ENCODE measurements around the gene CRADD. TPM values are rescaled to one million over a fixed set of nuclear protein-coding genes. Genes with fewer than 3 reads are reported as not detected.

CRADD gene
- total and polyA plus RNA-seq, 10 of the 15 experiments (the other 5 are each of a cell fraction or from before 2014, with no cell fraction given), result 7.6 to 15.5 (median 11.7) TPM

DNA sequence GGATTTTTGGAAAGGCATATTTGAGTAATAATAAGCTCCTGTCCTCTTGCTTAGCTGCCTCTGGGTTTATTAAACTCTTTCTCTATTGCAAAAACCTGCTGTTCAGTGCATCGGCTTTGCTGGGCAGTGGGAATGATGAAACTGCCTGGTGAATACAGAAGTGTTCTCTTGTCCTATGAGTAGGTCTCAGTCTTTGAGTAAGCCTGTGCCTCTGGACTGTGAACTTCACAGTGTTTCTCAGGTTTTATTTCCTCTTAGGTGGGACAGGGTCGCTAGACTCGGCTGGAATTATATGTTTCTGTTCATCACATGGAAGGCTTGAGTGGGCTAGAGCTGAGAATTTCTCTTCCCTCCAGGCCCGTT lies 46.4 kb downstream of the CRADD start:
- Histone ChIP-seq H3K79me2 (ENCODE audit: control insufficient read depth, insufficient read depth, low read length) (no peaks in the 10 kb centered on the region), H4K20me1 (ENCODE audit: control insufficient read depth, insufficient read depth) (no peaks in the 10 kb centered on the region), H3K27ac (ENCODE audit: control insufficient read depth, insufficient read depth) (no peak overlapping the region), H2AFZ (ENCODE audit: control insufficient read depth, low read depth, low read length) (no peak overlapping the region), H3K9me3 (replicated peaks; ENCODE audit: control insufficient read depth, insufficient read depth, low read length) (no peaks in the 10 kb centered on the region; the same call in 1 of the 3 replicates), H3K27me3 (replicated peaks in 1 of 2; ENCODE audit: control insufficient read depth in 2 of 2, insufficient read depth in 2 of 2, low read length in 1 of 2) (no peaks in the 10 kb centered on the region), H3K4me3 (no peak overlapping the region), H3K4me2 (ENCODE audit: control insufficient read depth, insufficient read depth) (no peak overlapping the region), H3K9ac (ENCODE audit: control insufficient read depth, insufficient read depth, low read length) (no peak overlapping the region), H3K4me1 (ENCODE audit: control insufficient read depth, insufficient read depth, low read length) (peaks cover 3% of the 10 kb centered on the region), H3K36me3 (ENCODE audit: control insufficient read depth in 2 of 2, insufficient read depth in 2 of 2, low read length in 1 of 2) (no peaks in the 10 kb centered on the region)
- SMC1A ChIA-PET (ENCODE audit: uncharacterized antibody, unreplicated experiment), result interaction anchor here (1.1 to 1.2 kb wide), 2 partner anchors 480 to 714 kb away, joined by 3 read pairs; no protein-coding TSS in a partner anchor
- no peak for TF ChIP-seq BCL11A (IDR thresholded peaks at IDR 0.05; ENCODE audit: low read depth, low read length)
- TF ChIP-seq TCF3 (IDR thresholded peaks at IDR 0.05; ENCODE audit: borderline replicate concordance, insufficient read depth, low read depth, low read length), result no peak
- DNase-seq (ENCODE audit: low read depth, low spot score) (no peak), FAIRE-seq (no peak), ATAC-seq (no peak)
- no TSS peak for BruUV-seq (replicated peaks)
- POLR2A ChIA-PET, result interaction anchor here (0.7 kb wide), 1 partner anchor 22 kb away, joined by 4 read pairs; no protein-coding TSS in a partner anchor
- CTCF ChIA-PET, result interaction anchor here (0.5 to 0.6 kb wide), 3 partner anchors 221 to 1499 kb away, joined by 3 read pairs; no protein-coding TSS in a partner anchor
- intact Hi-C loops (cut with micrococcal nuclease; ENCODE audit: unreplicated experiment), result no loop called here
- RAD21 ChIA-PET (ENCODE audit: unreplicated experiment), result no interaction called here
- in situ Hi-C loops (cut with MboI), result no loop called here
- 97% methylated on average over 4 of the region's 4 CpGs for WGBS (ENCODE audit: insufficient coverage, insufficient replicate concordance, low lambda C conversion rate, missing lambda C conversion rate)

DNA sequence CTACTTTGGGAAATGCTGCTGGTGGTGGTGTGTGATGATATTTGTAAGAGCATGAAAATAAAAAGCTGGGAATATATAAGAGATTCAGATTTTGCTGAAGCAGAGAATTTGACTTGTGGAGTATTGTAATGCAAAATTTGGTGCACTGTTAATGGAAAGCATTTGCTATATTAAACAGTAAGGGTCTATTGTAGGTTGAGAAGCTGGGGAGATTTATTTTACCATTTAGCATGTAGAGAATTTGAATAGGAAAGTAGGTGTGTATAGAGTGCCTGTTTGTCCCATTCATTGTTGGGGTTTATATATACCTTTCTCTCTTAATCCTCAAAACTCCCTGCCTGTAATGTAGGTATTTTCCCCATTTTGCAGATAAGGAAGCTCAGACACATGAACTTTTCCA lies 48.4 kb downstream of the CRADD start:
- peaks cover 3% of the 10 kb centered on the region for H3K4me1 ChIP-seq (ENCODE audit: control insufficient read depth, insufficient read depth, low read length)
- FAIRE-seq (no peak), ATAC-seq (no peak), DNase-seq (ENCODE audit: low read depth, low spot score) (no peak)
- ChIA-PET CTCF (interaction anchor here (1.8 kb wide), 1 partner anchor 10 kb away, joined by 5 read pairs; no protein-coding TSS in a partner anchor), RAD21 (ENCODE audit: unreplicated experiment) (interaction anchor here (0.8 kb wide), 1 partner anchor 10 kb away, joined by 5 read pairs; no protein-coding TSS in a partner anchor), POLR2A (interaction anchor here (0.7 kb wide), 1 partner anchor 90 kb away, joined by 5 read pairs; no protein-coding TSS in a partner anchor), SMC1A (ENCODE audit: uncharacterized antibody, unreplicated experiment) (no interaction called here)
- no peak overlapping the region for H3K9ac ChIP-seq (ENCODE audit: control insufficient read depth, insufficient read depth, low read length)
- BruUV-seq (replicated peaks), result no TSS peak
- H3K4me2 ChIP-seq (ENCODE audit: control insufficient read depth, insufficient read depth), result no peak overlapping the region
- TF ChIP-seq ASH2L (IDR thresholded peaks at IDR 0.05; ENCODE audit: borderline replicate concordance, low read depth), result no peak
- no peak for TF ChIP-seq EGR1 (IDR thresholded peaks at IDR 0.05; ENCODE audit: borderline replicate concordance in 1 of 2, low read depth in 2 of 2, low read length in 2 of 2)
- TF ChIP-seq, protein P1, sequence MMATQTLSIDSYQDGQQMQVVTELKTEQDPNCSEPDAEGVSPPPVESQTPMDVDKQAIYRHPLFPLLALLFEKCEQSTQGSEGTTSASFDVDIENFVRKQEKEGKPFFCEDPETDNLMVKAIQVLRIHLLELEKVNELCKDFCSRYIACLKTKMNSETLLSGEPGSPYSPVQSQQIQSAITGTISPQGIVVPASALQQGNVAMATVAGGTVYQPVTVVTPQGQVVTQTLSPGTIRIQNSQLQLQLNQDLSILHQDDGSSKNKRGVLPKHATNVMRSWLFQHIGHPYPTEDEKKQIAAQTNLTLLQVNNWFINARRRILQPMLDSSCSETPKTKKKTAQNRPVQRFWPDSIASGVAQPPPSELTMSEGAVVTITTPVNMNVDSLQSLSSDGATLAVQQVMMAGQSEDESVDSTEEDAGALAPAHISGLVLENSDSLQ (IDR thresholded peaks at IDR 0.05), result no peak
- no peak for TF ChIP-seq CREM (IDR thresholded peaks at IDR 0.05; ENCODE audit: low read depth)
- no peak for TF ChIP-seq SMAD1 (IDR thresholded peaks at IDR 0.05; ENCODE audit: low read depth, partially characterized antibody)
- no peak for TF ChIP-seq SMARCA5 (IDR thresholded peaks at IDR 0.05)
- no peak for TF ChIP-seq NR2C1 (IDR thresholded peaks at IDR 0.05)
- TF ChIP-seq, protein P2, sequence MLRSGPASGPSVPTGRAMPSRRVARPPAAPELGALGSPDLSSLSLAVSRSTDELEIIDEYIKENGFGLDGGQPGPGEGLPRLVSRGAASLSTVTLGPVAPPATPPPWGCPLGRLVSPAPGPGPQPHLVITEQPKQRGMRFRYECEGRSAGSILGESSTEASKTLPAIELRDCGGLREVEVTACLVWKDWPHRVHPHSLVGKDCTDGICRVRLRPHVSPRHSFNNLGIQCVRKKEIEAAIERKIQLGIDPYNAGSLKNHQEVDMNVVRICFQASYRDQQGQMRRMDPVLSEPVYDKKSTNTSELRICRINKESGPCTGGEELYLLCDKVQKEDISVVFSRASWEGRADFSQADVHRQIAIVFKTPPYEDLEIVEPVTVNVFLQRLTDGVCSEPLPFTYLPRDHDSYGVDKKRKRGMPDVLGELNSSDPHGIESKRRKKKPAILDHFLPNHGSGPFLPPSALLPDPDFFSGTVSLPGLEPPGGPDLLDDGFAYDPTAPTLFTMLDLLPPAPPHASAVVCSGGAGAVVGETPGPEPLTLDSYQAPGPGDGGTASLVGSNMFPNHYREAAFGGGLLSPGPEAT (IDR thresholded peaks at IDR 0.05; ENCODE audit: low read depth), result no peak
- no peak for TF ChIP-seq NBN (IDR thresholded peaks at IDR 0.05)
- no peak for TF ChIP-seq ZZZ3 (IDR thresholded peaks at IDR 0.05; ENCODE audit: control insufficient read depth, insufficient read length, low read depth)
- TF ChIP-seq SMAD5 (IDR thresholded peaks at IDR 0.05; ENCODE audit: low read depth), result no peak
- TF ChIP-seq CHD1 (IDR thresholded peaks at IDR 0.05; ENCODE audit: low read depth, low read length), result no peak
- H3K79me2 ChIP-seq (ENCODE audit: control insufficient read depth, insufficient read depth, low read length), result no peaks in the 10 kb centered on the region
- no peaks in the 10 kb centered on the region for H3K27me3 ChIP-seq (replicated peaks in 1 of 2; ENCODE audit: control insufficient read depth in 2 of 2, insufficient read depth in 2 of 2, low read length in 1 of 2)
- H3K27ac ChIP-seq (ENCODE audit: control insufficient read depth, insufficient read depth), result no peak overlapping the region
- H4K20me1 ChIP-seq (ENCODE audit: control insufficient read depth, insufficient read depth), result no peaks in the 10 kb centered on the region
- no peak overlapping the region for H3K4me3 ChIP-seq
- intact Hi-C loops (cut with micrococcal nuclease; ENCODE audit: unreplicated experiment) (no loop called here), in situ Hi-C loops (cut with MboI) (no loop called here)
- H3K9me3 ChIP-seq (replicated peaks; ENCODE audit: control insufficient read depth, insufficient read depth, low read length), result no peaks in the 10 kb centered on the region; the same call in 1 of the 3 replicates
- no peak overlapping the region for H2AFZ ChIP-seq (ENCODE audit: control insufficient read depth, low read depth, low read length)
- H3K36me3 ChIP-seq (ENCODE audit: control insufficient read depth in 2 of 2, insufficient read depth in 2 of 2, low read length in 1 of 2), result no peaks in the 10 kb centered on the region

Data from GM12878 (cell line).